Tibial artery (tissue), 4 donors: ENCODE data around the gene ISG20L2.

Experiments
- DNase-seq, 2 donors: peaks; one replicate each; pipeline ENCODE4 v3.0.0-alpha.2; 2019
- H3K27ac ChIP-seq, 2 donors: fragments of 200-600 bp; sonication (generic) in 1 of 2; 1 replicate in 1 of 2; 2 replicates in 1 of 2; pipeline ENCODE4 v1.5.1; 2018 to 2019; ENCODE audit warnings: mild to moderate bottlenecking in 1 of 2
- H3K27me3 ChIP-seq, 2 donors: fragments of 200-600 bp; sonication (generic) in 1 of 2; one replicate each; pipeline versions ENCODE4 v1.5.1 to v1.6.0; 2016 to 2019
- H3K36me3 ChIP-seq, 3 donors: fragments of 200-600 bp; sonication (generic) in 2 of 3; one replicate each; pipeline ENCODE4 v1.5.1; 2016 to 2019; ENCODE audit warnings: mild to moderate bottlenecking in 2 of 3
- H3K4me1 ChIP-seq, 4 donors: fragments of 200-600 bp; sonication (generic) in 2 of 4; 1 replicate in 3 of 4; 2 replicates in 1 of 4; pipeline ENCODE4 v1.5.1; 2016 to 2019
- H3K4me3 ChIP-seq, 2 donors: fragments of 200-600 bp; sonication (generic) in 1 of 2; 1 replicate in 1 of 2; 2 replicates in 1 of 2; pipeline ENCODE4 v1.5.1; 2018 to 2019; ENCODE audit warnings: mild to moderate bottlenecking in 2 of 2
- H3K9me3 ChIP-seq, 3 donors: fragments of 200-600 bp; sonication (generic) in 1 of 3; one replicate each; pipeline ENCODE4 v1.5.1; 2016 to 2019
- intact Hi-C: fragments of 100-400 bp; cut with DNase I; formaldehyde crosslinking; loops from one replicate; pipeline ENCODE4 v1.15.0; 2023; ENCODE audit warnings: low total_unique reads
- TF ChIP-seq, protein P1 (sequence below), 2 experiments: fragments of 200-600 bp in 1 of 2; fragments of 450-650 bp in 1 of 2; IDR thresholded peaks; one replicate each; pipeline ENCODE4 v1.5.1; 2017 to 2019; ENCODE audit warnings: antibody characterized with exemption in 2 of 2, mild to moderate bottlenecking in 1 of 2, moderate library complexity in 1 of 2

Gene ISG20L2

GRCh38 chr1:156733989-156734584 is 5.5 kb upstream of the ISG20L2 start:
- peaks cover 0 to 10% (median 2%) of the 10 kb centered on the region in 4 donors for H3K4me1 ChIP-seq
- no peak overlapping the region for H3K4me3 ChIP-seq
- H3K36me3 ChIP-seq, result peaks cover 16 to 63% (median 20%) of the 10 kb centered on the region in 3 donors
- TF ChIP-seq, protein P1, sequence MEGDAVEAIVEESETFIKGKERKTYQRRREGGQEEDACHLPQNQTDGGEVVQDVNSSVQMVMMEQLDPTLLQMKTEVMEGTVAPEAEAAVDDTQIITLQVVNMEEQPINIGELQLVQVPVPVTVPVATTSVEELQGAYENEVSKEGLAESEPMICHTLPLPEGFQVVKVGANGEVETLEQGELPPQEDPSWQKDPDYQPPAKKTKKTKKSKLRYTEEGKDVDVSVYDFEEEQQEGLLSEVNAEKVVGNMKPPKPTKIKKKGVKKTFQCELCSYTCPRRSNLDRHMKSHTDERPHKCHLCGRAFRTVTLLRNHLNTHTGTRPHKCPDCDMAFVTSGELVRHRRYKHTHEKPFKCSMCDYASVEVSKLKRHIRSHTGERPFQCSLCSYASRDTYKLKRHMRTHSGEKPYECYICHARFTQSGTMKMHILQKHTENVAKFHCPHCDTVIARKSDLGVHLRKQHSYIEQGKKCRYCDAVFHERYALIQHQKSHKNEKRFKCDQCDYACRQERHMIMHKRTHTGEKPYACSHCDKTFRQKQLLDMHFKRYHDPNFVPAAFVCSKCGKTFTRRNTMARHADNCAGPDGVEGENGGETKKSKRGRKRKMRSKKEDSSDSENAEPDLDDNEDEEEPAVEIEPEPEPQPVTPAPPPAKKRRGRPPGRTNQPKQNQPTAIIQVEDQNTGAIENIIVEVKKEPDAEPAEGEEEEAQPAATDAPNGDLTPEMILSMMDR (IDR thresholded peaks at IDR 0.05), result no peak
- H3K27ac ChIP-seq, result no peak overlapping the region
- intact Hi-C loops, result no loop called here
- DNase-seq, result no peak
- no peaks in the 10 kb centered on the region for H3K27me3 ChIP-seq
- no peaks in the 10 kb centered on the region for H3K9me3 ChIP-seq

- intact Hi-C loops, result no loop called here
- H3K4me1 ChIP-seq, result peaks cover 0 to 48% (median 40%) of the 10 kb centered on the region in 4 donors
- TF ChIP-seq, protein P1 (IDR thresholded peaks at IDR 0.05), result no peak
Observed at GRCh38 chr1:156727926-156728598, 504 bp downstream of the ISG20L2 start, which contains the start of gene METTL25B. Gene METTL25B, plus strand, starts transcription at chr1:156728469. Its CDS starts 636 bp downstream, at chr1:156729105.

GRCh38 chr1:156727492-156727891 is 1.1 kb downstream of the ISG20L2 start:
- peaks cover 22 to 33% (median 26%) of the 10 kb centered on the region in 3 donors for H3K36me3 ChIP-seq
- peak overlapping the region; percentile 98 to 99 for H3K27ac ChIP-seq
- intact Hi-C loops, result no loop called here
- H3K27me3 ChIP-seq, result no peaks in the 10 kb centered on the region
- DNase-seq, result no peak
- H3K9me3 ChIP-seq, result no peaks in the 10 kb centered on the region
- peak overlapping the region; percentile 65 for H3K4me3 ChIP-seq
- TF ChIP-seq, protein P1 (IDR thresholded peaks at IDR 0.05), result no peak
- H3K4me1 ChIP-seq, result peaks cover 0 to 48% (median 40%) of the 10 kb centered on the region in 4 donors

More at GRCh38 chr1:156727926-156728598, 504 bp downstream of the ISG20L2 start, which contains the start of gene METTL25B:
- Histone ChIP-seq H3K4me3 (peak within 1 kb of the TSS; percentile 65), H3K9me3 (no peaks in the 10 kb centered on the region), H3K36me3 (peaks cover 20 to 33% (median 21%) of the 10 kb centered on the region in 3 donors), H3K27me3 (no peaks in the 10 kb centered on the region), H3K27ac (peak within 1 kb of the TSS; percentile 98 to 99)
- peak; percentile 75 to 89 for DNase-seq

DNA sequence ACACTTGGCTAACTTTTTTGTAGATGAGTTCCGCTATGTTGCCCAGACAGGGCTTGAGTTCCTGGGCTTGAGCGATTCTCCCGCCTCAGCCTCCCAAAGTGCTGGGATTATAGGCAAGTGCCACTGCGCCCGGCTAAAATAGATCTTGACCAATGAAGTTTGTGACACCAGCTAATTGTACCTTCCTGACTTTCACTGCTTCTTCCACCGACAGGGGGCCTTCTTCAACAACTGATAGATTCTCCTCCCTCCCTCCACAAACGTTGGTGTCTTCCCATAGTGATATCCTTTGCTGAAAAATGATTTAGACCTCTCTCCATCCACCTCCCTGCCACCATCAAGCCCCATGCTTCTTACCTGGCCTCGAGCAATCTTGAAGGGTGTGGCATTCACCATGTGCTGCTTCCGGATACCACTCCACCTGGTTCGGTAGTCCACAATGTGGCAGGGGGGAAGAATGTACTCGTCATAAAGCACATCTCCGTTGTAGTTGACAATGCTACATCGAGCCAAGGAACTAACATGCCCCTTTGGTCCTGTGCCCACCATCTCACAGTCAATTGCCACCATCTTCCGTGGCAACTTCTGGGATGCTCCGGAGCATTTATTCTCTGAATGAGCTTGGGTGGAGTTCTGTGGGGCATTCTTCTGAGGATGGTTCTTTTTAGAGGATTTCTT is 1.9 kb downstream of the ISG20L2 start:
- Histone ChIP-seq H3K36me3 (peaks cover 26 to 34% (median 33%) of the 10 kb centered on the region in 3 donors), H3K27ac (peak overlapping the region in 1 of 2 donors; percentile 99), H3K4me1 (peaks cover 0 to 48% (median 40%) of the 10 kb centered on the region in 4 donors), H3K4me3 (peak overlapping the region; percentile 65), H3K27me3 (no peaks in the 10 kb centered on the region), H3K9me3 (no peaks in the 10 kb centered on the region)
- intact Hi-C loops, result no loop called here
- DNase-seq, result peak in 1 of 2 donors; percentile 57
- TF ChIP-seq, protein P1 (IDR thresholded peaks at IDR 0.05), result peak; percentile 24 to 29

DNA sequence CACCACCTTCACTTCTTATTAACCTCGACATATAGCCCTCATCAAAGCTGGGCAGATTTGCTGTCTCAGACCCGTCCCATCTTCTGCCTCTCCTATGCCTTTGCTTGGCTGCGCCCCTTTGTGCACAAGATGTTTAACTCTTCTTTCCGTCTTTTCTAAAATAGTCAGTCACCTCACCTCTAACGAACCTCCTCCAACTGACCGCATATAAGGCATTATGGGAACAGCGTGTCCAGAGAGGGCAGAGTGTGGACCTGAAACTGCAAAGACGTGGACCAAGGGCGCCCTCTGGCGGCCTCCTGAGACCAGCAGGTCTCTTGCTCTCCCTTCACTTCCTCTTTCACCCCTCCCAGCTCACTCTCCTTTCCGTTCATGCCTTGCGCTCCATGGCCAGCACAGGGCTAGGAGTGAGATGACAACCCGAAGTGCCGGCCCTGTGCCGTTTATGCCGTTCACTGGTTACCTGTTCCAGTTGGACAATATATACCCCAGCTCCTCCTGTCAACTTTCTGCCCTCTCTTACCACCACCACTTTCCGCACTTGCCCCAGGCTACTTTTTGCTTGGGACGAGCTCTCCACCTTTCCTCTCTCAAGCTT is 2.8 kb downstream of the ISG20L2 start:
- TF ChIP-seq, protein P1 (IDR thresholded peaks at IDR 0.05), result peak; percentile 92 to 97
- Histone ChIP-seq H3K4me1 (peaks cover 0 to 48% (median 40%) of the 10 kb centered on the region in 4 donors), H3K36me3 (peaks cover 30 to 43% (median 40%) of the 10 kb centered on the region in 3 donors), H3K4me3 (peak overlapping the region; percentile 65), H3K27me3 (no peaks in the 10 kb centered on the region), H3K9me3 (no peaks in the 10 kb centered on the region), H3K27ac (peak overlapping the region in 1 of 2 donors; percentile 44)
- intact Hi-C loops, result loop anchor here (2.0 kb wide), 1 partner anchor 33 kb away; no protein-coding TSS in a partner anchor
- peak; percentile 86 to 93 for DNase-seq
